NB4 (cell line): ENCODE measurements around the gene NTSR1.
"Not testable (repeated sequence)": the region's sequence is repeated elsewhere in the genome, so short reads cannot be mapped to it uniquely, and the experiment has no call there.

Experiments
- DNase-seq: peaks from one replicate; pipeline ENCODE4 v3.0.0; 2010; ENCODE audit warnings: low read depth
- H3K4me3 ChIP-seq: one replicate; pipeline ENCODE4 v1.5.1; 2011; ENCODE audit warnings: mild to moderate bottlenecking, low read depth, low read length, moderate library complexity
- CTCF ChIP-seq: IDR thresholded peaks from one replicate; pipeline ENCODE4 v1.5.1; 2012; ENCODE audit warnings: low read depth, low read length
- MAX ChIP-seq: IDR thresholded peaks from 2 replicates; pipeline ENCODE4 v1.6.1; 2011; ENCODE audit warnings: low read depth, low read length
- MYC ChIP-seq: IDR thresholded peaks from 2 replicates; pipeline ENCODE4 v1.6.1; 2011; ENCODE audit warnings: low read depth, low read length
- POLR2A ChIP-seq: IDR thresholded peaks from 2 replicates; pipeline ENCODE4 v1.6.1; 2011; ENCODE audit warnings: mild to moderate bottlenecking; ENCODE audit not compliant: insufficient read length; ENCODE audit errors: extremely low read depth

NTSR1 gene

GRCh38 chr20:62677678-62678077 is 31.0 kb upstream of the NTSR1 start:
- no peak overlapping the region for H3K4me3 ChIP-seq
- DNase-seq, result peak; percentile 36
- TF ChIP-seq CTCF, result no peak
- no peak for TF ChIP-seq MYC
- TF ChIP-seq MAX, result no peak
- TF ChIP-seq POLR2A, result no peak

GRCh38 chr20:62678553-62678952 is 30.1 kb upstream of the NTSR1 start:
- TF ChIP-seq CTCF (no peak), POLR2A (no peak), MYC (no peak; the same call in 1 of the 2 replicates), MAX (no peak)
- H3K4me3 ChIP-seq, result no peak overlapping the region
- peak; percentile 98 for DNase-seq

GRCh38 chr20:62679978-62680589 is 28.6 kb upstream of the NTSR1 start:
- no peak for DNase-seq
- no peak for TF ChIP-seq POLR2A
- TF ChIP-seq MAX, result no peak
- TF ChIP-seq MYC, result no peak
- no peak for TF ChIP-seq CTCF
- no peak overlapping the region for H3K4me3 ChIP-seq

- TF ChIP-seq CTCF (no peak), MYC (no peak), POLR2A (no peak), MAX (no peak)
- no peak overlapping the region for H3K4me3 ChIP-seq
- DNase-seq, result no peak
These were observed 25.6 kb upstream of the NTSR1 start for GRCh38 chr20:62682912-62683517.

GRCh38 chr20:62683660-62684322 is 24.8 kb upstream of the NTSR1 start:
- DNase-seq, H3K4me3 ChIP-seq: not testable (repeated sequence)

- no peak for DNase-seq
- no peak for TF ChIP-seq CTCF
- TF ChIP-seq MYC, result no peak
- TF ChIP-seq MAX, result no peak
- TF ChIP-seq POLR2A, result no peak
These were observed 23.7 kb upstream of the NTSR1 start for GRCh38 chr20:62684981-62685380.

More at GRCh38 chr20:62684981-62685380, 23.7 kb upstream of the NTSR1 start:
- no peak overlapping the region for H3K4me3 ChIP-seq
